GM18873 (cell line): ENCODE results near the gene SUMO3.

Source experiments
- ATAC-seq: cut with Tn5 transposase; IDR thresholded peaks from one replicate; pipeline ENCODE4 v1.9.1; 2021; ENCODE audit warnings: mild to moderate bottlenecking, moderate library complexity, moderate number of reproducible peaks; ENCODE audit not compliant: unreplicated experiment, low FRiP score

The SUMO3 gene

GRCh38 chr21:44780767-44781459, 36.9 kb downstream of the SUMO3 start:
- ATAC-seq, result no peak

GRCh38 chr21:44780137-44780502, 37.7 kb downstream of the SUMO3 start:
- no peak for ATAC-seq

- no peak for ATAC-seq
Measured at GRCh38 chr21:44779417-44780136, 38.3 kb downstream of the SUMO3 start.

- ATAC-seq, result no peak
Measured at GRCh38 chr21:44778983-44779382, 38.9 kb downstream of the SUMO3 start.

GRCh38 chr21:44778499-44778911, 39.4 kb downstream of the SUMO3 start:
- no peak for ATAC-seq

- no peak for ATAC-seq
Measured at GRCh38 chr21:44778094-44778493, 39.8 kb downstream of the SUMO3 start.

- no peak for ATAC-seq
Measured at GRCh38 chr21:44774972-44775371, 42.9 kb downstream of the SUMO3 start.

GRCh38 chr21:44773291-44773932, 44.5 kb downstream of the SUMO3 start:
- ATAC-seq, result no peak

- ATAC-seq, result no peak
Measured at GRCh38 chr21:44771896-44772525, 45.9 kb downstream of the SUMO3 start.

GRCh38 chr21:44767834-44768831, 49.7 kb downstream of the SUMO3 start:
- no peak for ATAC-seq

- no peak for ATAC-seq
Measured at GRCh38 chr21:44766818-44767354, 51.0 kb downstream of the SUMO3 start.

- no peak for ATAC-seq
Measured at GRCh38 chr21:44766014-44766817, 51.6 kb downstream of the SUMO3 start.

- no peak for ATAC-seq
Measured at GRCh38 chr21:44765231-44766013, 52.4 kb downstream of the SUMO3 start.

GRCh38 chr21:44764319-44765230, 53.3 kb downstream of the SUMO3 start:
- no peak for ATAC-seq

- ATAC-seq, result no peak
Measured at GRCh38 chr21:44763451-44764318, 54.2 kb downstream of the SUMO3 start.

- no peak for ATAC-seq
Measured at GRCh38 chr21:44763050-44763378, 54.8 kb downstream of the SUMO3 start.
